ENCODE results near the gene ATP5F1B. TPM values are rescaled to one million over a fixed set of nuclear protein-coding genes. Genes with fewer than 3 reads are reported as not detected.

ATP5F1B gene
- total RNA-seq, 2 donors from 2014 or later: 198 to 226 TPM

DNA sequence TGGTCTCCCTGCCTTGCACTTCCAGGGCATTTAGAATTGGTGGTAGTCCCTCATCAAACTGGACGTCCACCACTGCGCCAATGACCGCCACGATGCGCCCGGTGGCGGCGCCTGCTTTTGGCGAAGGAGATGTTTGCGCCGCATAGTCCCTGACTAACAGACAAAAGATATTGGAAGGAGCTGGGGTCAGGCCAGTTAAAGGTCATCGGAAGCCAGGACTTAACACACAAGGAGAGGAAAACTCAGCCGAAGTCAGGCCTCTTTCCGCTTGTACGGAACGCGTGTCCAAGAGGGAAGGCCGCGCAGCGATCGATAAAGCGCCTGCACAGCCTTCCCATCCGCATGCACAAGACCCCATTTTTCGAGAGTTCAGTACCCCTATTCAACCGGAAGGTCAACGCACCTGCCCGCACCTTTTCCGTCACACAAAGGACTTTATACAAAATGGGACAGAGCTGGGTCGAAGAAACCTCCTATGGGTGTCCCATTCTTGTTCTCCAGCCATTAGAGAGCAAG is 525 bp downstream of the ATP5F1B start:
- no peaks in the 10 kb centered on the region for H3K27me3 ChIP-seq (replicated peaks; ENCODE audit: insufficient read depth)
- TF ChIP-seq, protein P1, sequence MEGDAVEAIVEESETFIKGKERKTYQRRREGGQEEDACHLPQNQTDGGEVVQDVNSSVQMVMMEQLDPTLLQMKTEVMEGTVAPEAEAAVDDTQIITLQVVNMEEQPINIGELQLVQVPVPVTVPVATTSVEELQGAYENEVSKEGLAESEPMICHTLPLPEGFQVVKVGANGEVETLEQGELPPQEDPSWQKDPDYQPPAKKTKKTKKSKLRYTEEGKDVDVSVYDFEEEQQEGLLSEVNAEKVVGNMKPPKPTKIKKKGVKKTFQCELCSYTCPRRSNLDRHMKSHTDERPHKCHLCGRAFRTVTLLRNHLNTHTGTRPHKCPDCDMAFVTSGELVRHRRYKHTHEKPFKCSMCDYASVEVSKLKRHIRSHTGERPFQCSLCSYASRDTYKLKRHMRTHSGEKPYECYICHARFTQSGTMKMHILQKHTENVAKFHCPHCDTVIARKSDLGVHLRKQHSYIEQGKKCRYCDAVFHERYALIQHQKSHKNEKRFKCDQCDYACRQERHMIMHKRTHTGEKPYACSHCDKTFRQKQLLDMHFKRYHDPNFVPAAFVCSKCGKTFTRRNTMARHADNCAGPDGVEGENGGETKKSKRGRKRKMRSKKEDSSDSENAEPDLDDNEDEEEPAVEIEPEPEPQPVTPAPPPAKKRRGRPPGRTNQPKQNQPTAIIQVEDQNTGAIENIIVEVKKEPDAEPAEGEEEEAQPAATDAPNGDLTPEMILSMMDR (IDR thresholded peaks at IDR 0.05): no peak
- H3K4me1 ChIP-seq (ENCODE audit: control insufficient read depth in 1 of 2, low read depth in 2 of 2): peaks cover 8 to 23% of the 10 kb centered on the region in 2 donors
- DNase-seq (ENCODE audit: low spot score) (no peak), ATAC-seq (ENCODE audit: insufficient number of reproducible peaks, low FRiP score, low read depth) (no peak)
- peak overlapping the region; percentile 91 to 92 for H3K27ac ChIP-seq
- H3K9me3 ChIP-seq: no peaks in the 10 kb centered on the region
- peak overlapping the region; percentile 92 for H3K4me3 ChIP-seq
- H3K36me3 ChIP-seq: peaks cover 34% of the 10 kb centered on the region

DNA sequence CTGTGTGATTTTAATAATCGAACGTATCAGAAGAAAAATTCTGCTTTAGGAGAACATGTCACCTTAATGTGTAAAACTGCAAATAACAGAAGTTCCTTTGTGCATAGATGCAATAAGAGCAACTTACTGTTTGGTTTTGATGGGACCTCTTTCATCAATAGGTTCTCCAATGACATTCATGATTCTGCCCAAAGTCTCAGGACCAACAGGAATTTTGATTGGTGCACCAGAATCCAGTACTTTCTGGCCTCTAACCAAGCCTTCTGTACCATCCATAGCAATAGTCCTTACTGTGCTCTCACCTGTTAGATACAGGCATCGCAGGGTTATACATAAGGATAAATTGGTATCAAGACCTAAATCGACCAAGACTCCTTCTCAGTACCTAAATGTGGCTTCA is 1.1 kb downstream of the ATP5F1B start:
- Histone ChIP-seq H3K27me3 (replicated peaks; ENCODE audit: insufficient read depth) (no peaks in the 10 kb centered on the region), H3K36me3 (peaks cover 40% of the 10 kb centered on the region), H3K27ac (peak overlapping the region in 1 of 2 donors; percentile 91), H3K4me1 (ENCODE audit: control insufficient read depth in 1 of 2, low read depth in 2 of 2) (peaks cover 8 to 23% of the 10 kb centered on the region in 2 donors), H3K4me3 (peak overlapping the region; percentile 92), H3K9me3 (no peaks in the 10 kb centered on the region)
- TF ChIP-seq, protein P1 (IDR thresholded peaks at IDR 0.05): no peak
- DNase-seq (ENCODE audit: low spot score) (no peak), ATAC-seq (ENCODE audit: insufficient number of reproducible peaks, low FRiP score, low read depth) (no peak)

DNA sequence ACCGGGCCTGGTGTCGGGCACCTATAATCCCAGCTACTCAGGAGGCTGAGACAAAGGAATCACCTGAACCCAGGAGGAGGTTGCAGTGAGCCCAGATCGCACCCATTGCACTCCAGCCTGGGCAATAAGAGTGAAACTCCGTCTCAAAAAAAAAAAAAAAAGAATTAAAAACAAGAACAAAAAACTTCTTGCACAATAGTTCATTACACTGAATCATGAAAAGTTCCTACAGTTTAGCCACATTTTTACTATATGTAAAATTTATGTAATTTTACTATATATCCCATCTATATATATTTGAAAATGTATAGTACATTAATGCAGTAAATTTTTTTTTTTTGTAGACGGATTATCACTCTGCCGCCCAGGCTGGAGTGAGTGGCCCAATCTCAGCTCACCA is 4.6 kb downstream of the ATP5F1B start:
- TF ChIP-seq, protein P1 (IDR thresholded peaks at IDR 0.05): no peak
- H3K4me3 ChIP-seq: no peak overlapping the region
- no peaks in the 10 kb centered on the region for H3K9me3 ChIP-seq
- DNase-seq (ENCODE audit: low spot score): no peak
- H3K27me3 ChIP-seq (replicated peaks; ENCODE audit: insufficient read depth): no peaks in the 10 kb centered on the region
- no peak for ATAC-seq (ENCODE audit: insufficient number of reproducible peaks, low FRiP score, low read depth)
- peaks cover 10 to 25% of the 10 kb centered on the region in 2 donors for H3K4me1 ChIP-seq (ENCODE audit: control insufficient read depth in 1 of 2, low read depth in 2 of 2)
- no peak overlapping the region for H3K27ac ChIP-seq
- peaks cover 59% of the 10 kb centered on the region for H3K36me3 ChIP-seq

DNA sequence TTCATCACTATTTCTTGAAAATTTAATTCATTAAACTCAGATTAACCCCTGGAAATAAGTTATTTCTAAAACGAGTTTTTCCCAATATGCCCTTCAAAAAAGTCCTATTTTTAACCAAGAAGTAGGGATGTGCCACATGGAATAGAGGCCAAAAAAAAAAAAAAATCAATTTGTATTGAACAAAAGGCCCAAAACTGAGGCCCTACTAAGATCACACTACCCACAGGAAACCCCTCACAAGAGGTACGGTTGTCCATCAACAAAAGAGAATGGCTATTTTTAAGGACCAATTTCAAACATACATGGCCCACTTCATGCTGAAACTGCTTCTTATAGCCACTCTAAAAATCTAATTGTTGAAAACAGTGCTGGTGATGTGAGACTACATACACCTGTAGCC is 8.2 kb downstream of the ATP5F1B start:
- no peak overlapping the region for H3K4me3 ChIP-seq
- DNase-seq (ENCODE audit: low spot score) (no peak), ATAC-seq (ENCODE audit: insufficient number of reproducible peaks, low FRiP score, low read depth) (no peak)
- peak overlapping the region; percentile 87 to 88 for H3K27ac ChIP-seq
- H3K9me3 ChIP-seq: no peaks in the 10 kb centered on the region
- H3K36me3 ChIP-seq: peaks cover 45% of the 10 kb centered on the region
- H3K4me1 ChIP-seq (ENCODE audit: control insufficient read depth in 1 of 2, low read depth in 2 of 2): peaks cover 24% of the 10 kb centered on the region in 2 donors
- TF ChIP-seq, protein P1 (IDR thresholded peaks at IDR 0.05): no peak
- H3K27me3 ChIP-seq (replicated peaks; ENCODE audit: insufficient read depth): no peaks in the 10 kb centered on the region

DNA sequence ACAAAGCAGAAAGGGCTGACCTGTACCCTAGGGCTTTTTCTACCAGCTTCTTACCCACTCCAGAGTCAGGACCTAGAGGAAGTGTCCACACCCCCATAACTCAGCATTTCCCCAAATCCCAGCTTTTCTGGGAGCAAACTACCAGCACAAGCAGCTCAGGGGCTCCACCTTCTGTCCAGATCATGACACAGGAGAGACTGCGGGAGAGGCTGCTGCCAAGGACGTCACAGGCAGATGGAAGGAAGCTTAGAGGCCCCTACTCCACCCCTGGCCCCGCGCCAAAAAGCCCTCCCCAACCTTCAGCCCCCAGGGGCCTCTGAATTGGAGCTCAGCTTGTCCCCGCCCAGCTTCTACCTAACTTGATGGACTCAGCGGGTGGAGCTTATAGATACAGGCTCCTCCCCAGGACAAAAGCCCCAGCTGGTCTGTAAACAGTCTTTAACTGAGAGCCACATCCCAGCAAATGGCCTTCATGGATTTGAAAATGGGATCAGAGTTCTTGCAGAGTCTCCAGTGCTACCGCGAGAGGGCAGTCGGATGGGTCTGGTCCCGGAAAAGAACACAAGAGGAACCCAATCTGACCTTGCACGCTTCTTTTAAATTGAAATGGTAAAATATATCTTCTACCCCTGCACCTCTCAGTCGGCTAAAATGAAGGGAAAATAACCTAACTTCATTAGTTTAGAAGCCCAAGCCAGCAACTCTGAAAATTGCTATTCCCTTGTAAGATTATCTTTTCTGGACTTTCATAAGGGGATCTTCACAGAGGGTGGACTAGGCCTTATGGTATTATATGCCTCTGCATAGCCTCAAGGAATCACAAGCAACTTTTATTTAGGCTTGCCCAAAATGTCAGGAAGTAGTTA is 8.9 kb downstream of the ATP5F1B start:
- Histone ChIP-seq H3K4me1 (ENCODE audit: control insufficient read depth in 1 of 2, low read depth in 2 of 2) (peaks cover 31% of the 10 kb centered on the region in 2 donors), H3K9me3 (no peaks in the 10 kb centered on the region), H3K27me3 (replicated peaks; ENCODE audit: insufficient read depth) (no peaks in the 10 kb centered on the region), H3K36me3 (peaks cover 38% of the 10 kb centered on the region), H3K4me3 (peak overlapping the region; percentile 81), H3K27ac (peak overlapping the region; percentile 87 to 88)
- TF ChIP-seq, protein P1 (IDR thresholded peaks at IDR 0.05): peak; percentile 57
- DNase-seq (ENCODE audit: low spot score): peak; percentile 98
- peak; percentile 87 for ATAC-seq (ENCODE audit: insufficient number of reproducible peaks, low FRiP score, low read depth)
